ENCODE data around the gene PHLDB2.

PHLDB2 gene

GRCh38 chr3:111984636-111985298 is 125.7 kb downstream of the PHLDB2 start:
- TF ChIP-seq CTCF (IDR thresholded peaks at IDR 0.05; ENCODE audit: low read depth, low read length), result no peak
- H3K4me3 ChIP-seq (ENCODE audit: low read depth, low read length), result no peak overlapping the region

- TF ChIP-seq CTCF (IDR thresholded peaks at IDR 0.05; ENCODE audit: low read depth, low read length), result no peak
- H3K4me3 ChIP-seq (ENCODE audit: low read depth, low read length), result no peak overlapping the region
These were observed 127.7 kb downstream of the PHLDB2 start for GRCh38 chr3:111986800-111987199.

- no peak overlapping the region for H3K4me3 ChIP-seq (ENCODE audit: low read depth, low read length)
- peak; percentile 50 for TF ChIP-seq CTCF (IDR thresholded peaks at IDR 0.05; ENCODE audit: low read depth, low read length)
These were observed 130.1 kb downstream of the PHLDB2 start for GRCh38 chr3:111989061-111989678.

- H3K4me3 ChIP-seq (ENCODE audit: low read depth, low read length), result no peak overlapping the region
- no peak for TF ChIP-seq CTCF (IDR thresholded peaks at IDR 0.05; ENCODE audit: low read depth, low read length)
These were observed 134.0 kb downstream of the PHLDB2 start for GRCh38 chr3:111993038-111993437.

- H3K4me3 ChIP-seq (ENCODE audit: low read depth, low read length), result peak within 1 kb of the TSS; percentile 50
These were observed 139.8 kb downstream of the PHLDB2 start, which contains the start of gene TAGLN3 for GRCh38 chr3:111998636-111999483. Gene TAGLN3 (plus strand): TSS chr3:111998922. CDS start chr3:111999423, 501 bp downstream.

GRCh38 chr3:111999484-112000324 is 140.6 kb downstream of the PHLDB2 start:
- H3K4me3 ChIP-seq (ENCODE audit: low read depth, low read length), result peak overlapping the region; percentile 50
- no peak for TF ChIP-seq CTCF (IDR thresholded peaks at IDR 0.05; ENCODE audit: low read depth, low read length)

More at GRCh38 chr3:111998636-111999483, 139.8 kb downstream of the PHLDB2 start, which contains the start of gene TAGLN3:
- no peak for TF ChIP-seq CTCF (IDR thresholded peaks at IDR 0.05; ENCODE audit: low read depth, low read length)

All from WI38 (cell line).